ENCODE results near the gene ICOS. TPM values are rescaled to one million over a fixed set of nuclear protein-coding genes. Genes with fewer than 3 reads are reported as not detected.
"Not testable (repeated sequence)": the region's sequence is repeated elsewhere in the genome, so short reads cannot be mapped to it uniquely, and the experiment has no call there.

ICOS gene
- total RNA-seq, 1 experiment from 2014 or later: not detected

DNA sequence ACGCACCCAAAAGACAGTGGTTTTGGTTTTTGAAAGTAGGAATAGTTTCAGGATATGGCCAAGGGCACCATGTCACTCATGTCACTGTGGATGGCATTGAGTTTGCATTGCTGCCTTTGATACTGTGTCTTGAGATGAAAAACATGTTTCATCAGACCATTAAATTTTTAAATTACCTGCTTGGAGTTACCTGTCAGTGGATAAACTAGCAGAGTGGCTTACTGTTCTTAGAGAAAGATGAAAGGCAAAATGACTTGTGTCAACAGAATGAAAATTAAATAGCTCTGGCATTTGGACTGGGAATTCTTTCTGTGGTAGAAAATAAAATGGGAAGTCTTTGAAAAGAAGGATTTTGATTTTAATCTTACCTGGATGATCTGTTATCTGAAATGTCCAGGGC is 386 bp downstream of the ICOS start:
- Histone ChIP-seq H3K4me3 (no peak overlapping the region), H3K4me2 (no peak overlapping the region), H3K27ac (no peak overlapping the region), H2AFZ (no peak overlapping the region), H4K20me1 (ENCODE audit: insufficient read depth) (no peaks in the 10 kb centered on the region), H3K79me2 (ENCODE audit: low read depth) (no peaks in the 10 kb centered on the region), H3K9me3 (ENCODE audit: insufficient read depth, low read depth) (no peaks in the 10 kb centered on the region), H3K27me3 (ENCODE audit: insufficient read depth, low read depth) (no peaks in the 10 kb centered on the region), H3F3A (ENCODE audit: insufficient read depth, low read depth) (no peaks in the 10 kb centered on the region), H3K36me3 (ENCODE audit: low read depth) (no peaks in the 10 kb centered on the region), H3K4me1 (replicated peaks; ENCODE audit: insufficient read depth) (no peaks in the 10 kb centered on the region), H3K9me2 (ENCODE audit: insufficient read depth) (no peaks in the 10 kb centered on the region)
- ChIA-PET CTCF (no interaction called here), POLR2A (ENCODE audit: unreplicated experiment) (no interaction called here)
- DNase-seq: no peak
- no peak for TF ChIP-seq EZH2 (IDR thresholded peaks at IDR 0.05; ENCODE audit: low read depth)
- TF ChIP-seq, protein P1, sequence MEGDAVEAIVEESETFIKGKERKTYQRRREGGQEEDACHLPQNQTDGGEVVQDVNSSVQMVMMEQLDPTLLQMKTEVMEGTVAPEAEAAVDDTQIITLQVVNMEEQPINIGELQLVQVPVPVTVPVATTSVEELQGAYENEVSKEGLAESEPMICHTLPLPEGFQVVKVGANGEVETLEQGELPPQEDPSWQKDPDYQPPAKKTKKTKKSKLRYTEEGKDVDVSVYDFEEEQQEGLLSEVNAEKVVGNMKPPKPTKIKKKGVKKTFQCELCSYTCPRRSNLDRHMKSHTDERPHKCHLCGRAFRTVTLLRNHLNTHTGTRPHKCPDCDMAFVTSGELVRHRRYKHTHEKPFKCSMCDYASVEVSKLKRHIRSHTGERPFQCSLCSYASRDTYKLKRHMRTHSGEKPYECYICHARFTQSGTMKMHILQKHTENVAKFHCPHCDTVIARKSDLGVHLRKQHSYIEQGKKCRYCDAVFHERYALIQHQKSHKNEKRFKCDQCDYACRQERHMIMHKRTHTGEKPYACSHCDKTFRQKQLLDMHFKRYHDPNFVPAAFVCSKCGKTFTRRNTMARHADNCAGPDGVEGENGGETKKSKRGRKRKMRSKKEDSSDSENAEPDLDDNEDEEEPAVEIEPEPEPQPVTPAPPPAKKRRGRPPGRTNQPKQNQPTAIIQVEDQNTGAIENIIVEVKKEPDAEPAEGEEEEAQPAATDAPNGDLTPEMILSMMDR (conservative IDR thresholded peaks at IDR 0.05): no peak
- BruUV-seq (replicated peaks): no TSS peak
- intact Hi-C loops (cut with micrococcal nuclease; ENCODE audit: unreplicated experiment): no loop called here

DNA sequence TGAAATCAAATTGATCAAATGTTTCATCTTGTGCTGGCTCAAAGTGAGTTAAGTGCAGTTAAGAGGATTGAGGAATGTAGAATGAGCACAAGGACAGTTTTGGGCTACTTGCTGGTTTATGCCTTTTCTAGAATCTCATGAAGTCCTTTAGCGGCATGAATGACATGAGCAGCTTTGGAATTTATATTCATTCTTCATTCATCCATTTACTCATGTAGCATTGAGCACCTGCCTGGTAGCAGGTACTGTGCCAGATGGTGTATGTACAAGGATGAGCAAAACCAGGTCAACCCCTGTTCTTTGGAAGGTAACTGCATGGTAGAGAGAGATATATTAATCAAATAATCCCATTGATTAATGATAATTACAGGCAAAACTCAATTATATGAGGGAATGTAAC is 1.2 kb downstream of the ICOS start:
- no peak overlapping the region for H2AFZ ChIP-seq
- no peaks in the 10 kb centered on the region for H3K9me3 ChIP-seq (ENCODE audit: insufficient read depth, low read depth)
- DNase-seq: no peak
- H3K4me3 ChIP-seq: no peak overlapping the region
- H3F3A ChIP-seq (ENCODE audit: insufficient read depth, low read depth): no peaks in the 10 kb centered on the region
- no TSS peak for BruUV-seq (replicated peaks)
- no peak overlapping the region for H3K27ac ChIP-seq
- intact Hi-C loops (cut with micrococcal nuclease; ENCODE audit: unreplicated experiment): no loop called here
- H3K4me1 ChIP-seq (replicated peaks; ENCODE audit: insufficient read depth): no peaks in the 10 kb centered on the region
- no peaks in the 10 kb centered on the region for H3K9me2 ChIP-seq (ENCODE audit: insufficient read depth)
- no peaks in the 10 kb centered on the region for H3K27me3 ChIP-seq (ENCODE audit: insufficient read depth, low read depth)
- H3K79me2 ChIP-seq (ENCODE audit: low read depth): no peaks in the 10 kb centered on the region
- POLR2A ChIA-PET (ENCODE audit: unreplicated experiment): no interaction called here
- H3K36me3 ChIP-seq (ENCODE audit: low read depth): no peaks in the 10 kb centered on the region
- H3K4me2 ChIP-seq: no peak overlapping the region
- H4K20me1 ChIP-seq (ENCODE audit: insufficient read depth): no peaks in the 10 kb centered on the region
- CTCF ChIA-PET: no interaction called here
- TF ChIP-seq, protein P1 (conservative IDR thresholded peaks at IDR 0.05): no peak
- TF ChIP-seq EZH2 (IDR thresholded peaks at IDR 0.05; ENCODE audit: low read depth): no peak

DNA sequence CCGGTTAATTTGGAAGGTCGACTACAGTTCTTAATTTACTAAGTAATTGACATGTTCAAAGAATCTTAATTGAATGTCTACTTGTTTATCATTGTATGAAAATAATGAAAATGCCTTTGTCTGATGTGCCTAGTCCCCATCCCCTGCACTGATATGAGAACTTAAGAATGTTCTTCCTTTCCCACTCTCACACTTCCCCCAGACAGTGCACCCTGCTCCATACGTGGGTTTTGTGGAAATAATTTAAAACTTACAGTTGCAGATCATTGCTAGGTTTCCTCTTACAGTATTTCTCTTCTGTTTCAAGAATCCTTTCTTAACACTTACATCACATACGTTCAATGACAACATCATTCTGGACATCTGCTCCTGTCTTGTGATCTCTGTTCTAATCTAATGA is 3.5 kb downstream of the ICOS start:
- Histone ChIP-seq H3F3A (ENCODE audit: insufficient read depth, low read depth) (no peaks in the 10 kb centered on the region), H3K4me3 (no peak overlapping the region), H3K9me2 (ENCODE audit: insufficient read depth) (no peaks in the 10 kb centered on the region), H4K20me1 (ENCODE audit: insufficient read depth) (no peaks in the 10 kb centered on the region), H3K9me3 (ENCODE audit: insufficient read depth, low read depth) (no peaks in the 10 kb centered on the region), H2AFZ (no peak overlapping the region), H3K27ac (no peak overlapping the region), H3K4me2 (no peak overlapping the region), H3K4me1 (replicated peaks; ENCODE audit: insufficient read depth) (no peaks in the 10 kb centered on the region), H3K36me3 (ENCODE audit: low read depth) (no peaks in the 10 kb centered on the region), H3K79me2 (ENCODE audit: low read depth) (no peaks in the 10 kb centered on the region), H3K27me3 (ENCODE audit: insufficient read depth, low read depth) (no peaks in the 10 kb centered on the region)
- no peak for DNase-seq
- ChIA-PET CTCF (no interaction called here), POLR2A (ENCODE audit: unreplicated experiment) (no interaction called here)
- intact Hi-C loops (cut with micrococcal nuclease; ENCODE audit: unreplicated experiment): no loop called here
- BruUV-seq (replicated peaks): no TSS peak
- TF ChIP-seq EZH2 (IDR thresholded peaks at IDR 0.05; ENCODE audit: low read depth): no peak
- TF ChIP-seq, protein P1 (conservative IDR thresholded peaks at IDR 0.05): no peak

- BruUV-seq (replicated peaks); H3F3A ChIP-seq (ENCODE audit: insufficient read depth, low read depth); CTCF ChIA-PET; H3K9me2 ChIP-seq (ENCODE audit: insufficient read depth); H3K36me3 ChIP-seq (ENCODE audit: low read depth); H3K9me3 ChIP-seq (ENCODE audit: insufficient read depth, low read depth); H3K4me2 ChIP-seq; H3K79me2 ChIP-seq (ENCODE audit: low read depth); intact Hi-C loops (cut with micrococcal nuclease; ENCODE audit: unreplicated experiment); H3K27me3 ChIP-seq (ENCODE audit: insufficient read depth, low read depth); POLR2A ChIA-PET (ENCODE audit: unreplicated experiment); H3K4me3 ChIP-seq; H3K4me1 ChIP-seq (replicated peaks; ENCODE audit: insufficient read depth); DNase-seq; H4K20me1 ChIP-seq (ENCODE audit: insufficient read depth); H3K27ac ChIP-seq; H2AFZ ChIP-seq: not testable (repeated sequence)
Measured at GRCh38 chr2:203943493-203944382, 7.2 kb downstream of the ICOS start.

Measured in PC-9 (cell line).